ENCODE data around the gene KLHL22.
"Not testable (repeated sequence)": the region's sequence is repeated elsewhere in the genome, so short reads cannot be mapped to it uniquely, and the experiment has no call there.

The KLHL22 gene

GRCh38 chr22:20414059-20414440, 81.5 kb downstream of the KLHL22 start:
- Histone ChIP-seq H3K36me3 (ENCODE audit: insufficient read depth) (no peaks in the 10 kb centered on the region), H3K27ac (no peak overlapping the region), H3K4me2 (no peak overlapping the region), H2AFZ (ENCODE audit: low read depth) (no peak overlapping the region), H3K27me3 (ENCODE audit: insufficient read depth, low read depth) (no peaks in the 10 kb centered on the region), H3K9ac (no peak overlapping the region), H3K79me2 (ENCODE audit: insufficient read depth, low read depth) (no peaks in the 10 kb centered on the region), H4K20me1 (ENCODE audit: insufficient read depth) (no peaks in the 10 kb centered on the region), H3K4me3 (IDR thresholded peaks at IDR 0.05; ENCODE audit: insufficient read depth, low read depth, low read length) (no peak overlapping the region), H3K4me1 (ENCODE audit: low read depth, poor library complexity, severe bottlenecking) (peaks cover 4% of the 10 kb centered on the region)
- TF ChIP-seq CTCF (conservative IDR thresholded peaks at IDR 0.05; ENCODE audit: low read depth, low read length) = no peak

GRCh38 chr22:20413217-20414058, 82.2 kb downstream of the KLHL22 start:
- no peak for TF ChIP-seq CTCF (conservative IDR thresholded peaks at IDR 0.05; ENCODE audit: low read depth, low read length)
- no peak overlapping the region for H2AFZ ChIP-seq (ENCODE audit: low read depth)
- H3K27me3 ChIP-seq (ENCODE audit: insufficient read depth, low read depth) = no peaks in the 10 kb centered on the region
- H3K27ac ChIP-seq = no peak overlapping the region
- H3K4me3 ChIP-seq (IDR thresholded peaks at IDR 0.05; ENCODE audit: insufficient read depth, low read depth, low read length) = no peak overlapping the region
- H3K9ac ChIP-seq = no peak overlapping the region
- no peak overlapping the region for H3K4me2 ChIP-seq
- H3K36me3 ChIP-seq (ENCODE audit: insufficient read depth) = no peaks in the 10 kb centered on the region
- no peaks in the 10 kb centered on the region for H3K79me2 ChIP-seq (ENCODE audit: insufficient read depth, low read depth)
- H4K20me1 ChIP-seq (ENCODE audit: insufficient read depth) = no peaks in the 10 kb centered on the region
- H3K4me1 ChIP-seq (ENCODE audit: low read depth, poor library complexity, severe bottlenecking) = peaks cover 2% of the 10 kb centered on the region

- Histone ChIP-seq H3K4me2 (no peak overlapping the region), H3K36me3 (ENCODE audit: insufficient read depth) (no peaks in the 10 kb centered on the region), H4K20me1 (ENCODE audit: insufficient read depth) (no peaks in the 10 kb centered on the region), H3K27me3 (ENCODE audit: insufficient read depth, low read depth) (no peaks in the 10 kb centered on the region), H3K9ac (no peak overlapping the region), H2AFZ (ENCODE audit: low read depth) (no peak overlapping the region), H3K4me3 (IDR thresholded peaks at IDR 0.05; ENCODE audit: insufficient read depth, low read depth, low read length) (no peak overlapping the region), H3K27ac (no peak overlapping the region), H3K79me2 (ENCODE audit: insufficient read depth, low read depth) (no peaks in the 10 kb centered on the region), H3K4me1 (ENCODE audit: low read depth, poor library complexity, severe bottlenecking) (no peaks in the 10 kb centered on the region)
- TF ChIP-seq CTCF (conservative IDR thresholded peaks at IDR 0.05; ENCODE audit: low read depth, low read length) = no peak
Measured at GRCh38 chr22:20412474-20413216, 83.0 kb downstream of the KLHL22 start.

GRCh38 chr22:20409385-20409784, 86.2 kb downstream of the KLHL22 start:
- not testable (repeated sequence) for H3K4me3 ChIP-seq (IDR thresholded peaks at IDR 0.05; ENCODE audit: insufficient read depth, low read depth, low read length); H3K27ac ChIP-seq; H2AFZ ChIP-seq (ENCODE audit: low read depth); H3K4me2 ChIP-seq; H3K79me2 ChIP-seq (ENCODE audit: insufficient read depth, low read depth); H3K9ac ChIP-seq; H4K20me1 ChIP-seq (ENCODE audit: insufficient read depth); H3K36me3 ChIP-seq (ENCODE audit: insufficient read depth); H3K4me1 ChIP-seq (ENCODE audit: low read depth, poor library complexity, severe bottlenecking); H3K27me3 ChIP-seq (ENCODE audit: insufficient read depth, low read depth)

- H3K79me2 ChIP-seq (ENCODE audit: insufficient read depth, low read depth) = no peaks in the 10 kb centered on the region
- no peak overlapping the region for H3K27ac ChIP-seq
- no peak overlapping the region for H3K4me2 ChIP-seq
- H2AFZ ChIP-seq (ENCODE audit: low read depth) = no peak overlapping the region
- H4K20me1 ChIP-seq (ENCODE audit: insufficient read depth) = no peaks in the 10 kb centered on the region
- no peak overlapping the region for H3K9ac ChIP-seq
- H3K36me3 ChIP-seq (ENCODE audit: insufficient read depth) = no peaks in the 10 kb centered on the region
- H3K27me3 ChIP-seq (ENCODE audit: insufficient read depth, low read depth) = no peaks in the 10 kb centered on the region
- TF ChIP-seq CTCF (conservative IDR thresholded peaks at IDR 0.05; ENCODE audit: low read depth, low read length) = no peak
- H3K4me3 ChIP-seq (IDR thresholded peaks at IDR 0.05; ENCODE audit: insufficient read depth, low read depth, low read length) = no peak overlapping the region
- no peaks in the 10 kb centered on the region for H3K4me1 ChIP-seq (ENCODE audit: low read depth, poor library complexity, severe bottlenecking)
Measured at GRCh38 chr22:20408891-20409290, 86.7 kb downstream of the KLHL22 start.

Measured in KMS-11 (cell line).